ENCODE data around the gene SNAI3.

DNA sequence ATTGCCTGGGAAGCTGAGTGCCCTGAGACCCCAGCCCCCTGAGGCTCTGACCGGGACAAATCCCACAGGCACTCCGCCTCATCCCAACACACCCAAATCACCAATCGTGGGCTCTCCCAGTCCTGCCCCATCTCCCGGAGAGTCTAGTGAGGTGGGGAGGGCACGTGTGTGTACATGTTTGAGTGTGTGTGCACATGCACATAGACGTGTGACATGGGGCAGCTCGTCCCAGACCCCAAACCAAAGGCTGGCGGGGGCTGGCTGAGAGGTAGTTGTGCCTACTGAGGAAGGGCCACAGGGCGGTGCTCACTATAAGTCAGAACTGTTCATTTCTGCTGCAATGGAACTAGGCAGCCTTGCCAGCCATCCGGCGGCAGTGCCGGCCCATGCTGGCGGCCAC is 8.6 kb downstream of the SNAI3 start:
- TF ChIP-seq CTCF (IDR thresholded peaks at IDR 0.05) = no peak
- TF ChIP-seq POLR2A (IDR thresholded peaks at IDR 0.05) = no peak

Data from uterus (tissue), 2 donors.